Left kidney (tissue), 2 donors: ENCODE results near the gene GRIK5. TPM values are rescaled to one million over a fixed set of nuclear protein-coding genes. Genes with fewer than 3 reads are reported as not detected.

Source experiments
- DNase-seq: peaks from one replicate; pipeline ENCODE4 v3.0.0-alpha.2; 2013
- polyA plus RNA-seq: library from polyadenylated mRNA; unstranded; fragments of 120-200 nt; gene quantifications from one replicate; pipeline ENCODE4 v1.2.1, GENCODE V29; 2013; ENCODE audit not compliant: insufficient read length

GRIK5 gene
- polyA plus RNA-seq, 1 donor, result 26.3 TPM

- DNase-seq, result no peak
These were observed 79.4 kb downstream of the GRIK5 start for GRCh38 chr19:41990615-41991014.

- DNase-seq, result no peak
These were observed 80.0 kb downstream of the GRIK5 start for GRCh38 chr19:41990028-41990427.

- no peak for DNase-seq
These were observed 81.1 kb downstream of the GRIK5 start for GRCh38 chr19:41988947-41989346.

GRCh38 chr19:41987141-41987860 lies 82.7 kb downstream of the GRIK5 start:
- DNase-seq, result no peak

- DNase-seq, result no peak
These were observed 85.0 kb downstream of the GRIK5 start for GRCh38 chr19:41984961-41985360.

GRCh38 chr19:41981724-41982123 lies 88.3 kb downstream of the GRIK5 start:
- DNase-seq, result no peak

- no peak for DNase-seq
These were observed 91.5 kb downstream of the GRIK5 start for GRCh38 chr19:41978470-41978869.

- no peak for DNase-seq
These were observed 92.1 kb downstream of the GRIK5 start for GRCh38 chr19:41977916-41978315.

GRCh38 chr19:41974652-41975051 lies 95.4 kb downstream of the GRIK5 start:
- DNase-seq, result no peak

- no peak for DNase-seq
These were observed 98.6 kb downstream of the GRIK5 start for GRCh38 chr19:41971363-41971762.

- DNase-seq, result no peak
These were observed 100.1 kb downstream of the GRIK5 start for GRCh38 chr19:41969772-41970458.

GRCh38 chr19:41968751-41969595 lies 101.0 kb downstream of the GRIK5 start:
- DNase-seq, result no peak

GRCh38 chr19:41967054-41967783 lies 102.8 kb downstream of the GRIK5 start:
- no peak for DNase-seq

GRCh38 chr19:41965106-41965505 lies 104.9 kb downstream of the GRIK5 start:
- no peak for DNase-seq

GRCh38 chr19:41960973-41961372 lies 109.0 kb downstream of the GRIK5 start:
- DNase-seq, result no peak

- peak; percentile 90 for DNase-seq
These were observed 110.7 kb downstream of the GRIK5 start, which contains the start of gene RABAC1 for GRCh38 chr19:41959056-41960053. Gene RABAC1, minus strand, starts transcription at chr19:41959321. Its CDS starts 29 bp downstream, at chr19:41959292.

GRCh38 chr19:41958367-41959055 lies 111.5 kb downstream of the GRIK5 start:
- peak; percentile 81 for DNase-seq

GRCh38 chr19:41957838-41958366 lies 112.1 kb downstream of the GRIK5 start:
- DNase-seq, result peak; percentile 87

- DNase-seq, result no peak
These were observed 112.7 kb downstream of the GRIK5 start for GRCh38 chr19:41957161-41957837.
